A549 (cell line): ENCODE data around the gene SLC22A9.

Experiments used
- CTCF ChIP-seq: fragments of >200 bp; sonication (Bioruptor Twin); formaldehyde crosslinking; IDR thresholded peaks from 3 replicates; pipeline ENCODE4 v1.5.1; 2016
- KDM1A ChIP-seq: fragments of 200-600 bp; sonication (generic); IDR thresholded peaks from 2 replicates; pipeline ENCODE4 v1.6.1; 2016; ENCODE audit warnings: low read depth, mild to moderate bottlenecking
- MAFK ChIP-seq: fragments of 450-650 bp; IDR thresholded peaks from 2 replicates; pipeline ENCODE4 v1.6.1; 2014; ENCODE audit not compliant: partially characterized antibody
- NR3C1 ChIP-seq: fragments of >200 bp; sonication (Bioruptor Twin); formaldehyde crosslinking; IDR thresholded peaks from 3 replicates; pipeline ENCODE4 v1.6.1; 2017
- TF ChIP-seq, protein P1 (sequence below): IDR thresholded peaks from 2 replicates; pipeline ENCODE4 v1.6.1; 2012

DNA sequence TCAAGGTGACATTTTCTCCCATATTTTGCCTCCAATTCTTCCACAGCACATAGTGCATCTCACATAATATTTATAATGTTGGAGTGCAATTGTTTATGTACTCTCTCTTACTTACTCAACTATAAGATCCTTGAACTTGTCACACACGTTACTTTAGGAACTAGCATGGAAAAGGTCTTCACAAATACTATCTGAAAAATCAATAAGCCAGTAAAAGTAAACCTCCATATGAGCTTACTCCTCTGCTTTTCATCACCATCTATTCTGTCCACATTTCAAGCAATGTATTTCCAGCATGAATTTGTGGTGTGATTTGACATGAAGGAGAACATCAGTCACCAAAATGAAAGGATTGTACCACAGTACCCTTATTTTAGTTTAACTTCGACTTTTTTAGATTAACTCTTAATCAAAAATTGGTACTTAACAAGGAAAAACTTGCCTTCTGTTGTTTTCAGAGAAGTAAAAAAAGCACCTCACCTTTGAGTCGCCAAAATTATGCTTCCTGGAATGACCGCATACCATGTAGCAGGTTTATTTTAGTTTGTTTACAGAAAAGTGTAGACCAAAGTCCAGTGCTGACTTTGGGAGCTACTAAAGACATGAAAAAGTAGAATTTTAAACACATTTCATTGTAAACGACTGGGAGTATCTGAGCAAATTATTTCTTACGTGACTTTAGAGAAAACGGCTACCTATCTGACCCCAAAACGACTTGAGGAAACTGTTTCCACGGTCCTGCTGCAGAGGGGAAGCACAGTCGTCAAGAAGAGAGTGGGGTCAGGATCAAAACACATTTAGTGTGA lies at the start of gene SLC22A9:
- no peak for TF ChIP-seq KDM1A
- TF ChIP-seq, protein P1, sequence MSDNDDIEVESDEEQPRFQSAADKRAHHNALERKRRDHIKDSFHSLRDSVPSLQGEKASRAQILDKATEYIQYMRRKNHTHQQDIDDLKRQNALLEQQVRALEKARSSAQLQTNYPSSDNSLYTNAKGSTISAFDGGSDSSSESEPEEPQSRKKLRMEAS: no peak
- no peak for TF ChIP-seq NR3C1
- TF ChIP-seq CTCF: no peak
- TF ChIP-seq MAFK: no peak
